HL-60 (cell line): Measurements from ENCODE around the gene NXT1.

ENCODE experiments used
- DNase-seq, 2 experiments: peaks; one replicate each; pipeline ENCODE4 v3.0.0-alpha.2; 2010 to 2020; ENCODE audit warnings: low read depth in 1 of 2, low spot score in 1 of 2
- H3K27ac ChIP-seq: fragments of 250-450 bp; sonication (Bioruptor Pico); replicated peaks from 2 replicates; pipeline ENCODE4 v1.5.1; 2020; ENCODE audit warnings: mild to moderate bottlenecking, moderate library complexity
- H3K27me3 ChIP-seq: fragments of 250-450 bp; sonication (Bioruptor Pico); 2 replicates; pipeline ENCODE4 v1.5.1; 2021; ENCODE audit warnings: mild to moderate bottlenecking, moderate library complexity; ENCODE audit not compliant: insufficient read depth, poor library complexity, severe bottlenecking
- H3K4me3 ChIP-seq: replicated peaks from 2 replicates; pipeline ENCODE4 v1.5.1; 2011; ENCODE audit warnings: mild to moderate bottlenecking, control low read depth, low read length; ENCODE audit not compliant: insufficient read depth
- CTCF ChIP-seq: IDR thresholded peaks from one replicate; pipeline ENCODE4 v1.5.1; 2011; ENCODE audit warnings: low read length, control low read depth, inconsistent platforms; ENCODE audit not compliant: insufficient read depth
- GABPA ChIP-seq: IDR thresholded peaks from 2 replicates; pipeline ENCODE4 v1.6.1; 2012; ENCODE audit warnings: low read depth
- POLR2AphosphoS5 ChIP-seq: IDR thresholded peaks from 2 replicates; pipeline ENCODE4 v1.6.1; 2012; ENCODE audit warnings: low read depth
- REST ChIP-seq: IDR thresholded peaks from 2 replicates; pipeline ENCODE4 v1.6.1; 2012; ENCODE audit warnings: low read depth; ENCODE audit not compliant: insufficient replicate concordance
- SPI1 ChIP-seq: IDR thresholded peaks from 2 replicates; pipeline ENCODE4 v1.6.1; 2012; ENCODE audit warnings: low read depth, mild to moderate bottlenecking, borderline replicate concordance

Gene NXT1

GRCh38 chr20:23399568-23400241, 49.1 kb downstream of the NXT1 start:
- no peak for TF ChIP-seq CTCF
- Histone ChIP-seq H3K27ac (no peak overlapping the region), H3K27me3 (no peaks in the 10 kb centered on the region), H3K4me3 (no peak overlapping the region)
- DNase-seq: no peak

GRCh38 chr20:23401051-23401450, 50.5 kb downstream of the NXT1 start:
- Histone ChIP-seq H3K27me3 (no peaks in the 10 kb centered on the region), H3K4me3 (no peak overlapping the region), H3K27ac (no peak overlapping the region)
- no peak for DNase-seq
- TF ChIP-seq SPI1 (no peak), POLR2AphosphoS5 (no peak), CTCF (no peak), REST (no peak), GABPA (no peak)

- no peak overlapping the region for H3K4me3 ChIP-seq
- peak in 1 of 2 experiments; percentile 36 for DNase-seq
- no peaks in the 10 kb centered on the region for H3K27me3 ChIP-seq
- no peak overlapping the region for H3K27ac ChIP-seq
- no peak for TF ChIP-seq POLR2AphosphoS5
- no peak for TF ChIP-seq GABPA
These were observed 53.2 kb downstream of the NXT1 start for GRCh38 chr20:23403751-23404150.

GRCh38 chr20:23404196-23404595, 53.6 kb downstream of the NXT1 start:
- no peak for DNase-seq
- TF ChIP-seq REST (no peak), SPI1 (no peak), CTCF (no peak), GABPA (no peak), POLR2AphosphoS5 (no peak)
- H3K27me3 ChIP-seq: no peaks in the 10 kb centered on the region
- no peak overlapping the region for H3K4me3 ChIP-seq
- H3K27ac ChIP-seq: no peak overlapping the region
